Hindlimb muscle (tissue), 1 donor: ENCODE data around the gene BOD1. TPM values are rescaled to one million over a fixed set of nuclear protein-coding genes. Genes with fewer than 3 reads are reported as not detected.

Source experiments
- DNase-seq: peaks from one replicate; pipeline ENCODE4 v3.0.0-alpha.2; 2013
- polyA plus RNA-seq: library from polyadenylated mRNA; unstranded; fragments of 120-200 nt; gene quantifications from one replicate; pipeline ENCODE4 v1.2.1, GENCODE V29; 2013; ENCODE audit not compliant: insufficient read length

Gene BOD1
- polyA plus RNA-seq, 1 donor, result 71.9 TPM

GRCh38 chr5:173640156-173640804, 23.8 kb upstream of the BOD1 start:
- DNase-seq, result no peak

- no peak for DNase-seq
These were observed 21.9 kb upstream of the BOD1 start for GRCh38 chr5:173638126-173639040.

GRCh38 chr5:173637340-173637739, 20.9 kb upstream of the BOD1 start:
- DNase-seq, result no peak

GRCh38 chr5:173634465-173634983, 18.1 kb upstream of the BOD1 start:
- DNase-seq, result no peak

GRCh38 chr5:173633304-173633703, 16.9 kb upstream of the BOD1 start:
- no peak for DNase-seq

- DNase-seq, result no peak
These were observed 15.0 kb upstream of the BOD1 start for GRCh38 chr5:173631478-173631877.

GRCh38 chr5:173630724-173631365, 14.4 kb upstream of the BOD1 start:
- no peak for DNase-seq

GRCh38 chr5:173629628-173630027, 13.2 kb upstream of the BOD1 start:
- DNase-seq, result no peak

GRCh38 chr5:173628501-173628900, 12.1 kb upstream of the BOD1 start:
- no peak for DNase-seq

- DNase-seq, result no peak
These were observed 11.5 kb upstream of the BOD1 start for GRCh38 chr5:173627860-173628392.

GRCh38 chr5:173627271-173627670, 10.8 kb upstream of the BOD1 start:
- no peak for DNase-seq

GRCh38 chr5:173626505-173626820, 10.0 kb upstream of the BOD1 start:
- DNase-seq, result no peak

GRCh38 chr5:173625673-173626504, 9.4 kb upstream of the BOD1 start:
- no peak for DNase-seq

GRCh38 chr5:173625261-173625660, 8.8 kb upstream of the BOD1 start:
- no peak for DNase-seq

- no peak for DNase-seq
These were observed 7.8 kb upstream of the BOD1 start for GRCh38 chr5:173624282-173624681.

- DNase-seq, result no peak
These were observed 7.3 kb upstream of the BOD1 start for GRCh38 chr5:173623789-173624188.

- DNase-seq, result no peak
These were observed 6.9 kb upstream of the BOD1 start for GRCh38 chr5:173623296-173623771.

GRCh38 chr5:173622183-173623047, 6.0 kb upstream of the BOD1 start:
- no peak for DNase-seq

GRCh38 chr5:173620784-173621183, 4.3 kb upstream of the BOD1 start:
- DNase-seq, result no peak

GRCh38 chr5:173618927-173619519, 2.6 kb upstream of the BOD1 start:
- DNase-seq, result peak; percentile 56
